ENCODE measurements around the gene DMXL2.
A peak's percentile ranks its signal among the peaks of the same experiment; 100 is the strongest.
"Not testable (repeated sequence)": the region's sequence is repeated elsewhere in the genome, so short reads cannot be mapped to it uniquely, and the experiment has no call there.

Gene DMXL2

GRCh38 chr15:51649659-51650521, 27.3 kb upstream of the DMXL2 start:
- no peak overlapping the region for H3K27ac ChIP-seq (ENCODE audit: low read length)
- DNase-seq (ENCODE audit: low read depth, low spot score) = peak; percentile 54
- no CpG with 5 or more reads among the region's 4 CpGs for WGBS (ENCODE audit: insufficient coverage, insufficient read length)
- H3K4me1 ChIP-seq (ENCODE audit: control insufficient read depth, insufficient read depth, low read length) = no peaks in the 10 kb centered on the region
- no peak overlapping the region for H3K4me3 ChIP-seq (ENCODE audit: low read length)
- H3K36me3 ChIP-seq (ENCODE audit: control insufficient read depth, insufficient read depth, low read length) = no peaks in the 10 kb centered on the region
- H3K9me3 ChIP-seq (ENCODE audit: control insufficient read depth, insufficient read depth, low read length) = no peaks in the 10 kb centered on the region
- H3K27me3 ChIP-seq (ENCODE audit: control insufficient read depth, insufficient read depth, low read length) = no peaks in the 10 kb centered on the region

- not testable (repeated sequence) for H3K36me3 ChIP-seq (ENCODE audit: control insufficient read depth, insufficient read depth, low read length); H3K27me3 ChIP-seq (ENCODE audit: control insufficient read depth, insufficient read depth, low read length); H3K9me3 ChIP-seq (ENCODE audit: control insufficient read depth, insufficient read depth, low read length); H3K4me1 ChIP-seq (ENCODE audit: control insufficient read depth, insufficient read depth, low read length); DNase-seq (ENCODE audit: low read depth, low spot score); H3K4me3 ChIP-seq (ENCODE audit: low read length); H3K27ac ChIP-seq (ENCODE audit: low read length)
- WGBS (ENCODE audit: insufficient coverage, insufficient read length) = no CpG with 5 or more reads among the region's 4 CpGs
Measured at GRCh38 chr15:51648643-51649042, 26.1 kb upstream of the DMXL2 start.

GRCh38 chr15:51648101-51648500, 25.5 kb upstream of the DMXL2 start:
- H3K4me3 ChIP-seq (ENCODE audit: low read length); DNase-seq (ENCODE audit: low read depth, low spot score); H3K27me3 ChIP-seq (ENCODE audit: control insufficient read depth, insufficient read depth, low read length); H3K4me1 ChIP-seq (ENCODE audit: control insufficient read depth, insufficient read depth, low read length); H3K9me3 ChIP-seq (ENCODE audit: control insufficient read depth, insufficient read depth, low read length); H3K27ac ChIP-seq (ENCODE audit: low read length); H3K36me3 ChIP-seq (ENCODE audit: control insufficient read depth, insufficient read depth, low read length): not testable (repeated sequence)
- WGBS (ENCODE audit: insufficient coverage, insufficient read length) = no CpG with 5 or more reads among the region's 1 CpG

GRCh38 chr15:51647128-51647562, 24.6 kb upstream of the DMXL2 start:
- H3K27ac ChIP-seq (ENCODE audit: low read length) = no peak overlapping the region
- H3K36me3 ChIP-seq (ENCODE audit: control insufficient read depth, insufficient read depth, low read length) = no peaks in the 10 kb centered on the region
- H3K9me3 ChIP-seq (ENCODE audit: control insufficient read depth, insufficient read depth, low read length) = no peaks in the 10 kb centered on the region
- no peak for DNase-seq (ENCODE audit: low read depth, low spot score)
- no peaks in the 10 kb centered on the region for H3K4me1 ChIP-seq (ENCODE audit: control insufficient read depth, insufficient read depth, low read length)
- WGBS (ENCODE audit: insufficient coverage, insufficient read length) = no CpG with 5 or more reads among the region's 3 CpGs
- H3K27me3 ChIP-seq (ENCODE audit: control insufficient read depth, insufficient read depth, low read length) = no peaks in the 10 kb centered on the region
- no peak overlapping the region for H3K4me3 ChIP-seq (ENCODE audit: low read length)

- H3K4me1 ChIP-seq (ENCODE audit: control insufficient read depth, insufficient read depth, low read length) = no peaks in the 10 kb centered on the region
- no peak for DNase-seq (ENCODE audit: low read depth, low spot score)
- H3K4me3 ChIP-seq (ENCODE audit: low read length) = no peak overlapping the region
- H3K27me3 ChIP-seq (ENCODE audit: control insufficient read depth, insufficient read depth, low read length) = no peaks in the 10 kb centered on the region
- no peak overlapping the region for H3K27ac ChIP-seq (ENCODE audit: low read length)
- H3K9me3 ChIP-seq (ENCODE audit: control insufficient read depth, insufficient read depth, low read length) = no peaks in the 10 kb centered on the region
- H3K36me3 ChIP-seq (ENCODE audit: control insufficient read depth, insufficient read depth, low read length) = no peaks in the 10 kb centered on the region
- WGBS (ENCODE audit: insufficient coverage, insufficient read length) = no CpG with 5 or more reads among the region's 1 CpG
Measured at GRCh38 chr15:51642696-51643095, 20.1 kb upstream of the DMXL2 start.

GRCh38 chr15:51641490-51642130, 19.0 kb upstream of the DMXL2 start:
- Histone ChIP-seq H3K36me3 (ENCODE audit: control insufficient read depth, insufficient read depth, low read length) (no peaks in the 10 kb centered on the region), H3K27ac (ENCODE audit: low read length) (no peak overlapping the region), H3K4me1 (ENCODE audit: control insufficient read depth, insufficient read depth, low read length) (no peaks in the 10 kb centered on the region), H3K27me3 (ENCODE audit: control insufficient read depth, insufficient read depth, low read length) (no peaks in the 10 kb centered on the region), H3K9me3 (ENCODE audit: control insufficient read depth, insufficient read depth, low read length) (no peaks in the 10 kb centered on the region), H3K4me3 (ENCODE audit: low read length) (no peak overlapping the region)
- no CpG with 5 or more reads among the region's 4 CpGs for WGBS (ENCODE audit: insufficient coverage, insufficient read length)
- no peak for DNase-seq (ENCODE audit: low read depth, low spot score)

- WGBS (ENCODE audit: insufficient coverage, insufficient read length) = no CpG with 5 or more reads among the region's 3 CpGs
- Histone ChIP-seq H3K9me3 (ENCODE audit: control insufficient read depth, insufficient read depth, low read length) (no peaks in the 10 kb centered on the region), H3K4me3 (ENCODE audit: low read length) (no peak overlapping the region), H3K27ac (ENCODE audit: low read length) (no peak overlapping the region), H3K4me1 (ENCODE audit: control insufficient read depth, insufficient read depth, low read length) (no peaks in the 10 kb centered on the region), H3K36me3 (ENCODE audit: control insufficient read depth, insufficient read depth, low read length) (no peaks in the 10 kb centered on the region), H3K27me3 (ENCODE audit: control insufficient read depth, insufficient read depth, low read length) (no peaks in the 10 kb centered on the region)
- DNase-seq (ENCODE audit: low read depth, low spot score) = no peak
Measured at GRCh38 chr15:51634591-51635198, 12.1 kb upstream of the DMXL2 start.

GRCh38 chr15:51629612-51630011, 7.0 kb upstream of the DMXL2 start:
- no peaks in the 10 kb centered on the region for H3K27me3 ChIP-seq (ENCODE audit: control insufficient read depth, insufficient read depth, low read length)
- H3K4me1 ChIP-seq (ENCODE audit: control insufficient read depth, insufficient read depth, low read length) = no peaks in the 10 kb centered on the region

GRCh38 chr15:51625236-51625635, 2.7 kb upstream of the DMXL2 start:
- no CpG with 5 or more reads among the region's 1 CpG for WGBS (ENCODE audit: insufficient coverage, insufficient read length)
- DNase-seq (ENCODE audit: low read depth, low spot score) = no peak

More at GRCh38 chr15:51629612-51630011, 7.0 kb upstream of the DMXL2 start:
- Histone ChIP-seq H3K4me3 (ENCODE audit: low read length) (no peak overlapping the region), H3K27ac (ENCODE audit: low read length) (no peak overlapping the region), H3K36me3 (ENCODE audit: control insufficient read depth, insufficient read depth, low read length) (no peaks in the 10 kb centered on the region), H3K9me3 (ENCODE audit: control insufficient read depth, insufficient read depth, low read length) (no peaks in the 10 kb centered on the region)
- WGBS (ENCODE audit: insufficient coverage, insufficient read length) = no CpG with 5 or more reads among the region's 1 CpG
- no peak for DNase-seq (ENCODE audit: low read depth, low spot score)

GRCh38 chr15:51624022-51624421, 1.5 kb upstream of the DMXL2 start:
- no peak for DNase-seq (ENCODE audit: low read depth, low spot score)
- no peak overlapping the region for H3K4me3 ChIP-seq (ENCODE audit: low read length)
- no CpG with 5 or more reads among the region's 4 CpGs for WGBS (ENCODE audit: insufficient coverage, insufficient read length)
- no peak overlapping the region for H3K27ac ChIP-seq (ENCODE audit: low read length)
- H3K27me3 ChIP-seq (ENCODE audit: control insufficient read depth, insufficient read depth, low read length) = peaks cover 2% of the 10 kb centered on the region; the same call in 1 of the 2 replicates
- H3K36me3 ChIP-seq (ENCODE audit: control insufficient read depth, insufficient read depth, low read length) = no peaks in the 10 kb centered on the region
- no peaks in the 10 kb centered on the region for H3K4me1 ChIP-seq (ENCODE audit: control insufficient read depth, insufficient read depth, low read length)
- H3K9me3 ChIP-seq (ENCODE audit: control insufficient read depth, insufficient read depth, low read length) = no peaks in the 10 kb centered on the region

More at GRCh38 chr15:51625236-51625635, 2.7 kb upstream of the DMXL2 start:
- Histone ChIP-seq H3K36me3 (ENCODE audit: control insufficient read depth, insufficient read depth, low read length) (no peaks in the 10 kb centered on the region), H3K9me3 (ENCODE audit: control insufficient read depth, insufficient read depth, low read length) (no peaks in the 10 kb centered on the region), H3K27me3 (ENCODE audit: control insufficient read depth, insufficient read depth, low read length) (peaks cover 2% of the 10 kb centered on the region; the same call in 1 of the 2 replicates), H3K4me1 (ENCODE audit: control insufficient read depth, insufficient read depth, low read length) (no peaks in the 10 kb centered on the region), H3K4me3 (ENCODE audit: low read length) (no peak overlapping the region), H3K27ac (ENCODE audit: low read length) (no peak overlapping the region)

Measured in iPS DF 6.9 (cell line).